HCT116 (cell line): Measurements from ENCODE around the gene PREX1. TPM values are rescaled to one million over a fixed set of nuclear protein-coding genes. Genes with fewer than 3 reads are reported as not detected.

Experiments
- ATAC-seq: fragments of 200-7000 bp; cut with Tn5 transposase; 2 replicates; pipeline ENCODE4 v1.9.1; 2020; ENCODE audit warnings: mild to moderate bottlenecking, moderate library complexity
- BruUV-seq: library from RNA; stranded (reverse); fragments of 400-500 nt; replicated peaks from 2 replicates; lab custom pipeline; 2021; lab: Mats Ljungman, UMichigan
- CTCF ChIA-PET: fragments of 300-600 bp; sonication (Branson Sonifier 250); formaldehyde crosslinking; loops from one replicate; lab custom pipeline; 2021; ENCODE audit warnings: antibody characterized with exemption; lab: Charles Lee
- POLR2A ChIA-PET: fragments of 300-600, 350-600 bp; sonication (Branson Sonifier 250); formaldehyde crosslinking; loops from one replicate; lab custom pipeline; 2021; ENCODE audit warnings: antibody characterized with exemption; lab: Charles Lee
- RAD21 ChIA-PET, 2 experiments: fragments of 300-600 bp; sonication (Branson Sonifier 250); formaldehyde crosslinking; loops; one replicate each; lab custom pipeline; 2023; ENCODE audit warnings: low total read pairs in 2 of 2; ENCODE audit not compliant: uncharacterized antibody in 2 of 2, unreplicated experiment in 2 of 2, low non-redundant PET in 1 of 2; lab: Charles Lee
- DNase-seq: peaks from one replicate; pipeline ENCODE4 v3.0.0-alpha.2; 2010; ENCODE audit warnings: low read depth, low spot score
- H2AFZ ChIP-seq: fragments of 200-600 bp; shearing (Covaris generic), sonication (generic); 2 replicates; pipeline ENCODE4 v1.6.1; 2017; ENCODE audit warnings: low read depth, mixed run types, mixed read lengths, antibody characterized with exemption, low read length; ENCODE audit not compliant: poor library complexity, severe bottlenecking
- H3K27ac ChIP-seq: 2 replicates; pipeline ENCODE4 v1.5.1; 2012; ENCODE audit warnings: low read depth, low read length
- H3K27me3 ChIP-seq: fragments of 200-600 bp; sonication (generic); 2 replicates; pipeline ENCODE4 v1.6.1; 2016; ENCODE audit warnings: mixed run types, low read length, mixed read lengths; ENCODE audit not compliant: insufficient read depth
- H3K36me3 ChIP-seq, 2 experiments: fragments of 200-500 bp in 1 of 2; fragments of 200-600 bp in 1 of 2; sonication (Bioruptor generic) in 1 of 2; sonication (generic) in 1 of 2; 2 replicates each; pipeline versions ENCODE4 v1.5.1 to v1.6.1; 2014 to 2016; ENCODE audit warnings: low read length in 2 of 2, inconsistent platforms in 1 of 2, mixed read lengths in 1 of 2, mixed run types in 1 of 2; ENCODE audit not compliant: insufficient read depth in 2 of 2, control insufficient read depth in 1 of 2
- H3K4me1 ChIP-seq, 2 experiments: fragments of 200-600 bp in 1 of 2; sonication (generic) in 1 of 2; 2 replicates each; pipeline versions ENCODE4 v1.5.1 to v1.6.1; 2012 to 2017; ENCODE audit warnings: low read length in 2 of 2, inconsistent platforms in 1 of 2, mild to moderate bottlenecking in 1 of 2, mixed read lengths in 1 of 2, mixed run types in 1 of 2, moderate library complexity in 1 of 2; ENCODE audit not compliant: insufficient read depth in 2 of 2, control insufficient read depth in 1 of 2
- H3K4me2 ChIP-seq: fragments of 200-600 bp; sonication (generic); 2 replicates; pipeline ENCODE4 v1.6.1; 2017; ENCODE audit warnings: mixed run types, low read length, mixed read lengths
- H3K4me3 ChIP-seq, 2 experiments: fragments of 200-600 bp in 1 of 2; sonication (generic) in 1 of 2; replicated peaks in 1 of 2; 2 replicates each; pipeline ENCODE4 v1.5.1; 2011 to 2016; ENCODE audit warnings: low read length in 2 of 2, control low read depth in 1 of 2, low read depth in 1 of 2, mild to moderate bottlenecking in 1 of 2, mixed read lengths in 1 of 2, mixed run types in 1 of 2
- H3K79me2 ChIP-seq: fragments of 200-600 bp; sonication (generic); 2 replicates; pipeline ENCODE4 v1.6.1; 2017; ENCODE audit warnings: mild to moderate bottlenecking, mixed run types, low read length, moderate library complexity, mixed read lengths; ENCODE audit not compliant: insufficient read depth
- H3K9ac ChIP-seq: fragments of 200-600 bp; sonication (generic); 2 replicates; pipeline ENCODE4 v1.6.1; 2016; ENCODE audit warnings: low read length, mixed read lengths
- H3K9me2 ChIP-seq: fragments of 200-600 bp; sonication (generic), shearing (Covaris generic); 2 replicates; pipeline ENCODE4 v1.6.1; 2017; ENCODE audit warnings: mixed run types, mild to moderate bottlenecking, moderate library complexity; ENCODE audit not compliant: insufficient read depth
- H3K9me3 ChIP-seq, 2 experiments: fragments of 200-500 bp in 1 of 2; fragments of 200-600 bp in 1 of 2; sonication (Bioruptor generic) in 1 of 2; sonication (generic) in 1 of 2; 2 replicates each; pipeline ENCODE4 v1.6.1; 2014 to 2017; ENCODE audit warnings: low read length in 2 of 2, mixed read lengths in 2 of 2, inconsistent platforms in 1 of 2, low read depth in 1 of 2, mild to moderate bottlenecking in 1 of 2, mixed run types in 1 of 2, moderate library complexity in 1 of 2; ENCODE audit not compliant: control insufficient read depth in 1 of 2, insufficient read depth in 1 of 2
- H4K20me1 ChIP-seq: fragments of 200-600 bp; sonication (generic), shearing (Covaris generic); 2 replicates; pipeline ENCODE4 v1.6.1; 2017; ENCODE audit warnings: mixed run types, mild to moderate bottlenecking, moderate library complexity; ENCODE audit not compliant: insufficient read depth
- ATF3 ChIP-seq: IDR thresholded peaks from 2 replicates; pipeline ENCODE4 v1.6.1; 2012
- CBX3 ChIP-seq: IDR thresholded peaks from 2 replicates; pipeline ENCODE4 v1.6.1; 2012; ENCODE audit warnings: low read depth
- CEBPB ChIP-seq: IDR thresholded peaks from 2 replicates; pipeline ENCODE4 v1.6.1; 2012; ENCODE audit warnings: low read depth
- CTCF ChIP-seq, 3 experiments: fragments of 200-600 bp in 1 of 3; sonication (generic) in 1 of 3; IDR thresholded peaks in 2 of 3; conservative IDR thresholded peaks in 1 of 3; 2 replicates each; pipeline ENCODE4 v1.5.1; 2012 to 2017; ENCODE audit warnings: low read depth in 2 of 3, low read length in 2 of 3, antibody characterized with exemption in 1 of 3, borderline replicate concordance in 1 of 3, control low read depth in 1 of 3, mild to moderate bottlenecking in 1 of 3, mixed read lengths in 1 of 3, mixed run types in 1 of 3, moderate library complexity in 1 of 3; ENCODE audit not compliant: insufficient read depth in 1 of 3
- ELF1 ChIP-seq: IDR thresholded peaks from 2 replicates; pipeline ENCODE4 v1.6.1; 2012; ENCODE audit warnings: low read depth, borderline replicate concordance
- EZH2 ChIP-seq: fragments of 200-600 bp; sonication (generic); IDR thresholded peaks from 2 replicates; pipeline ENCODE4 v1.6.1; 2017; ENCODE audit warnings: antibody characterized with exemption, mixed run types
- EZH2phosphoT487 ChIP-seq: fragments of 200-600 bp; IDR thresholded peaks from 2 replicates; pipeline ENCODE4 v1.6.1; 2018; ENCODE audit warnings: antibody characterized with exemption, borderline replicate concordance
- FOSL1 ChIP-seq: IDR thresholded peaks from 2 replicates; pipeline ENCODE4 v1.6.1; 2012; ENCODE audit warnings: low read depth
- POLR2AphosphoS5 ChIP-seq: IDR thresholded peaks from 2 replicates; pipeline ENCODE4 v1.6.1; 2011; ENCODE audit warnings: mild to moderate bottlenecking, low read depth, low read length, moderate library complexity
- REST ChIP-seq: IDR thresholded peaks from 2 replicates; pipeline ENCODE4 v1.6.1; 2012; ENCODE audit warnings: low read depth
- SIN3A ChIP-seq: IDR thresholded peaks from 2 replicates; pipeline ENCODE4 v1.6.1; 2012; ENCODE audit warnings: low read depth
- TCF7L2 ChIP-seq: IDR thresholded peaks from 2 replicates; pipeline ENCODE4 v1.7.0; 2011; ENCODE audit warnings: borderline replicate concordance, inconsistent platforms; ENCODE audit not compliant: insufficient read depth, insufficient read length; ENCODE audit errors: extremely low read depth
- ZFX ChIP-seq: fragments of 450-650 bp; IDR thresholded peaks from 2 replicates; pipeline ENCODE4 v1.6.1; 2017
- ZNF274 ChIP-seq: fragments of 200-500 bp; sonication (Bioruptor generic); IDR thresholded peaks from 2 replicates; pipeline ENCODE4 v1.6.1; 2014; ENCODE audit warnings: mild to moderate bottlenecking, low read depth, low read length, inconsistent platforms
- intact Hi-C: fragments of 100-400 bp; cut with micrococcal nuclease; formaldehyde crosslinking; loops from 2 replicates; pipeline ENCODE4 v1.10.0; 2022
- total RNA-seq: library from RNA; stranded (reverse); gene quantifications from one replicate; pipeline ENCODE4 v1.2.1, GENCODE V29; 2021; ENCODE audit not compliant: unreplicated experiment

The PREX1 gene
- total RNA-seq, 1 experiment from 2014 or later = 6.1 TPM

- TF ChIP-seq CTCF (IDR thresholded peaks at IDR 0.05 in 2 of 3, conservative IDR thresholded peaks at IDR 0.05 in 1 of 3; ENCODE audit: borderline replicate concordance in 1 of 3, insufficient read depth in 1 of 3, low read depth in 2 of 3, low read length in 2 of 3) (no peak), TCF7L2 (no peak), CBX3 (no peak), CEBPB (no peak), ELF1 (no peak), ZNF274 (no peak), SIN3A (no peak), EZH2 (no peak)
Measured at GRCh38 chr20:48649104-48649626, 178.6 kb downstream of the PREX1 start (continued).

- intact Hi-C loops = no loop called here
- Histone ChIP-seq H3K4me3 (no peak overlapping the region), H3K9me2 (no peaks in the 10 kb centered on the region), H3K36me3 (no peaks in the 10 kb centered on the region), H3K4me1 (no peaks in the 10 kb centered on the region), H2AFZ (no peak overlapping the region), H3K27ac (no peak overlapping the region), H3K79me2 (no peaks in the 10 kb centered on the region), H3K27me3 (no peaks in the 10 kb centered on the region), H3K4me2 (no peak overlapping the region), H3K9ac (no peak overlapping the region), H3K9me3 (no peaks in the 10 kb centered on the region), H4K20me1 (no peaks in the 10 kb centered on the region)
- RAD21 ChIA-PET = no interaction called here
- ATAC-seq (no peak), DNase-seq (no peak)
- CTCF ChIA-PET = interaction anchor here (1.5 kb wide), 1 partner anchor 9 kb away, joined by 6 read pairs; no protein-coding TSS in a partner anchor
- TF ChIP-seq REST = no peak
- TF ChIP-seq SIN3A = no peak
- TF ChIP-seq ZNF274 = no peak
- no peak for TF ChIP-seq CBX3
- no peak for TF ChIP-seq FOSL1
- no peak for TF ChIP-seq ATF3
- no peak for TF ChIP-seq TCF7L2
- TF ChIP-seq ZFX = no peak
- no peak for TF ChIP-seq EZH2phosphoT487
- TF ChIP-seq POLR2AphosphoS5 = no peak
- TF ChIP-seq CTCF (IDR thresholded peaks at IDR 0.05 in 2 of 3, conservative IDR thresholded peaks at IDR 0.05 in 1 of 3; ENCODE audit: borderline replicate concordance in 1 of 3, insufficient read depth in 1 of 3, low read depth in 2 of 3, low read length in 2 of 3) = no peak
- no TSS peak for BruUV-seq
- POLR2A ChIA-PET = no interaction called here
Measured at GRCh38 chr20:48648482-48649051, 179.2 kb downstream of the PREX1 start.
